Activated naive CD8-positive, alpha-beta T cell treated with anti-CD3 and anti-CD28 coated beads, Interleukin-2, amount 10 ng/mL, durations not matched to agents 7 days and 5 days (primary cell): ENCODE measurements around the gene MBTPS1. TPM values are rescaled to one million over a fixed set of nuclear protein-coding genes. Genes with fewer than 3 reads are reported as not detected.

ENCODE experiments used
- ATAC-seq: fragments of 150-1000 bp; cut with Tn5 transposase; one replicate; pipeline ENCODE4 v1.10.0; 2021; ENCODE audit warnings: low read depth, moderate library complexity
- POLR2A ChIA-PET: fragments of 350-600 bp; sonication (Branson Sonifier 250); formaldehyde crosslinking; loops from one replicate; lab custom pipeline; 2021; ENCODE audit warnings: antibody characterized with exemption; lab: Charles Lee
- DNase-seq: peaks from one replicate; pipeline ENCODE4 v3.0.0; 2021
- H3K27ac Mint-ChIP-seq: one replicate; pipeline ENCODE4 v1.8.0; 2022; ENCODE audit warnings: mild to moderate bottlenecking, mixed read lengths
- H3K27me3 Mint-ChIP-seq: one replicate; pipeline ENCODE4 v1.8.0; 2022; ENCODE audit warnings: mild to moderate bottlenecking, moderate library complexity, mixed read lengths
- H3K36me3 Mint-ChIP-seq: one replicate; pipeline ENCODE4 v1.8.0; 2021; ENCODE audit warnings: mild to moderate bottlenecking, mixed read lengths
- H3K4me1 Mint-ChIP-seq: one replicate; pipeline ENCODE4 v1.8.0; 2021; ENCODE audit warnings: mixed read lengths
- H3K4me3 Mint-ChIP-seq: one replicate; pipeline ENCODE4 v1.8.0; 2022; ENCODE audit warnings: mild to moderate bottlenecking, moderate library complexity, mixed read lengths
- H3K9me3 Mint-ChIP-seq: one replicate; pipeline ENCODE4 v1.8.0; 2021; ENCODE audit warnings: mixed read lengths
- total RNA-seq, 2 experiments: library from RNA; stranded (reverse); gene quantifications; one replicate each; pipeline ENCODE4 v1.2.3, GENCODE V29; 2021

Gene MBTPS1
- 10 to 100 TPM; 73.2 to 85.4 TPM for total RNA-seq

DNA sequence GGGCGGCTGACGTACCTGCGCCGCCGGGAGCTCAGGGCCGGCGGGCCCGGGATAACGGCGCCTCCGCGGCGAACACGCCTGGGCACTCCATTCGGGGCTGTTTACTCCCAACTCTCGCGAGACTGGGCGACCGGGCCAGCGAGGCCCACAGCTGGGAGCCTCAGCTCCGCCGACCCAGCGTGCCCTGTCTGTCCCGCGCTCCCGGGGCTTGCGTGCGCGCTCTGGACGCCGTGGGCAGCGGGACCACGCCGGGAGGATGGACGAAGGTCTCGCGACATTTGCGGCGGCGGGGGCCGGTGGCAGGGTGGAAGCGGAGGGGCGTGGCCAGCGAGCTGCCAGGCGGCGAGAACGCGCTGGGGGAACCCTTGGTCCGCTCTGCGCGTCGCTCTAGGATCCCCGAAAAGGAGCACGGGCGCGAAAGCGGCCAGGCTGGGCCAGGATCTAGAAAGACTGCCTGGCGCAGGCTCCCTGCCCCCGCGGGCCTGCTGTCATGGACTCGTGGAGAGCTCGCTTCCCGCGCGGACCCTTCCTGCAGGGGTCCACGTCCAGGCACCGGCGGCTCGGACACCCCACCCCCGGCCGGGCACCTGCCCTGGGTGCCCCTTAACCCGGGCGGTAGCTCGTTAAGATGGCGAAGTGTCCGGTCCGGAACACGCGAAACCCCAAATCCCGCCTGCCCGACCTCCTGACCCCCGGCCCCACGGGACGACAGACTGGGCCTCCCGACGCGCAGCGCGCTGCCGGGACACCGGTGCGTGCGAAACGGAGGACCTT lies at the start of gene MBTPS1:
Gene MBTPS1, minus strand, starts transcription at position 223 of the 774 bp plus-strand sequence. CDS start 15,159 bp downstream, outside the sequence.
- DNase-seq (peak; percentile 99), ATAC-seq (peak; percentile 92)
- Mint-ChIP-seq H3K9me3 (no peaks in the 10 kb centered on the region), H3K27me3 (no peaks in the 10 kb centered on the region), H3K4me3 (peak within 1 kb of the TSS; percentile 94), H3K36me3 (peaks cover 4% of the 10 kb centered on the region), H3K27ac (peak within 1 kb of the TSS; percentile 95), H3K4me1 (peaks cover 10% of the 10 kb centered on the region)
- POLR2A ChIA-PET = interaction anchor here (0.5 to 2.6 kb wide), 19 partner anchors 10 to 1292 kb away, joined by 3 to 19 read pairs (median 4); partner anchors contain the start of genes COTL1, DNAAF1, HSDL1 and TAF1C

DNA sequence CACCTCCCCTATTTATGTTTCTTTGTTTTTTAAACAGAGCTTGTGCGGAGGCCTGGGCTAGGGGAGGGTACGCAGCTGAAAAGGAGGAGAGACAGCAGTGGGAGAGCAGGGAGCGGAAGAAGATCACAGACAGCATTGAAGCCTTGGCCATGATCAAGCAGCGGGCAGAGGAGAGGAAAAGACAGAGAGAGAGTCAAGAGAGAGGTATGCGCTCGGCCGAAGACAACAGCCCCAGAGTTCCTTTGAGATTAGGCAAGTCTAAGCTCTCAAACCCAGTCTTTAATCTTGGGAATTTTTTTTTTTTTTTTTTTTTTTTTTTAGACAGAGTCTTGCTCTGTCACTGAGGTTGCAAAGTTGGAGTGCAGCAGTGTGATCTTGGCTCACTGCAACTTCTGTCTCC lies 49.0 kb upstream of the MBTPS1 start:
- Mint-ChIP-seq H3K27ac (no peak overlapping the region), H3K27me3 (peaks cover 37% of the 10 kb centered on the region), H3K9me3 (no peaks in the 10 kb centered on the region), H3K36me3 (no peaks in the 10 kb centered on the region), H3K4me1 (no peaks in the 10 kb centered on the region), H3K4me3 (no peak overlapping the region)
- no peak for DNase-seq
- POLR2A ChIA-PET = no interaction called here
- ATAC-seq = no peak

DNA sequence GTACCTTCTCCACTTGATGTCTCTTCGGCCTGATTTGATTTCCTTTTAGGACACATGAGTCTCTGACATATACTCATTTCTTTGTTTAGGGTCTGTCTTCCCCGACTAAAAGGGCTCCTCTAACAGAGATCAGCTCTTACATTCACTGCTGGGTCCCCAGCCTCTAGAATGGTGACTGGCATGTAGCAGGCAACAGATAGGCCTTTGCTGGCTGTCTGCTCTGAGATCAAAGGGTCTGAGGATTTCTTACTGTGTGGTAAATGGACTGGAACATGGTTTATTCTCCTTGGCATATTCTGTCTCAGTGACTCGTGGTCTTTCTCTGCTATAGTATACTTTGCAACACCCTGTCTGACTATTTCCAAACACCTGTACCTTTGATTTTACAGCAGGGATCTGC lies 45.1 kb upstream of the MBTPS1 start:
- no peak overlapping the region for H3K27ac Mint-ChIP-seq
- no peaks in the 10 kb centered on the region for H3K36me3 Mint-ChIP-seq
- DNase-seq (no peak), ATAC-seq (no peak)
- peaks cover 1% of the 10 kb centered on the region for H3K4me1 Mint-ChIP-seq
- H3K27me3 Mint-ChIP-seq = peaks cover 54% of the 10 kb centered on the region
- H3K4me3 Mint-ChIP-seq = no peak overlapping the region
- POLR2A ChIA-PET = interaction anchor here (0.6 kb wide), 1 partner anchor 1485 kb away, joined by 4 read pairs; no protein-coding TSS in a partner anchor
- no peaks in the 10 kb centered on the region for H3K9me3 Mint-ChIP-seq

DNA sequence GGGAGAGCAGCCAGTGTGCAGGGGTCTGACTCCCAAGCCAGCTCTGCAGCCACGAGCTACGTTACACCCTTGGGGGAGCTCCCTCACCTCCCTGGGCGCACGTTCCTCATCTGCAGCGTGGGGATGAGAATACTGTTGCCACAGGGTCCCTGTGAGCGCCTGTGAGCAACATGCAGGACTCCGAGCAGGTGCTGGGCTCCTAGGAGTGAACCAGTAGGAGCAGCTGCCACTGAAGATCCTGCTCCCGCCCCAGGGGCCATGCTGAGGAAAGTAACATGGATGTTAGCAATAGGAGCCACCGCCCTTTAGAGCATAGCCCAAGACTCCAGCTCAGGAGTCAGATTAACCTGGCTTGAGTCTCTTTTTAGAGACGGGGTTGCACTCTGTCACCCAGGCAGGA lies 44.3 kb upstream of the MBTPS1 start:
- POLR2A ChIA-PET = interaction anchor here (0.6 kb wide), 1 partner anchor 1484 kb away, joined by 4 read pairs; no protein-coding TSS in a partner anchor
- ATAC-seq (no peak), DNase-seq (no peak)
- Mint-ChIP-seq H3K27me3 (peaks cover 52% of the 10 kb centered on the region), H3K9me3 (no peaks in the 10 kb centered on the region), H3K36me3 (no peaks in the 10 kb centered on the region), H3K27ac (no peak overlapping the region), H3K4me1 (peaks cover 1% of the 10 kb centered on the region), H3K4me3 (no peak overlapping the region)

DNA sequence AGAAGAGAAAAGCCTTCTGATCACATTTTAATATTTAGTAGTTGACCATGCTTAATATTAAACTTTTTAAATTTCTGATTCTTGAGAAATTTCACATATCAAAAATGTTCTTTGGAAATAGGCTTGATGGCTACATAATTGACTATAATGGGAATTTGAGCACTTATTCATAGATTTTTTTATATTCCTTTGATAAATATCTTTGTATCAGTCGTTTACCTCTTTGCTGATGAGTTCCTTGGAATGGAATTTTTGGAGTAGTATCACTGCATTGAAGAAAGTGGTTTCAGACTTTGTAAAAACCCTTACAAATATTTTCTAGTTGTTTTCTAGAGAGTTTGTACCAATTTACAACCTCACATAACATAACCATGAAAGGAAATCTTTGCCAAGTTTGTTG lies 43.1 kb upstream of the MBTPS1 start:
- Mint-ChIP-seq H3K9me3 (no peaks in the 10 kb centered on the region), H3K27ac (no peak overlapping the region), H3K36me3 (no peaks in the 10 kb centered on the region), H3K4me1 (peaks cover 1% of the 10 kb centered on the region), H3K27me3 (peaks cover 55% of the 10 kb centered on the region), H3K4me3 (no peak overlapping the region)
- ATAC-seq (no peak), DNase-seq (no peak)
- POLR2A ChIA-PET = no interaction called here

DNA sequence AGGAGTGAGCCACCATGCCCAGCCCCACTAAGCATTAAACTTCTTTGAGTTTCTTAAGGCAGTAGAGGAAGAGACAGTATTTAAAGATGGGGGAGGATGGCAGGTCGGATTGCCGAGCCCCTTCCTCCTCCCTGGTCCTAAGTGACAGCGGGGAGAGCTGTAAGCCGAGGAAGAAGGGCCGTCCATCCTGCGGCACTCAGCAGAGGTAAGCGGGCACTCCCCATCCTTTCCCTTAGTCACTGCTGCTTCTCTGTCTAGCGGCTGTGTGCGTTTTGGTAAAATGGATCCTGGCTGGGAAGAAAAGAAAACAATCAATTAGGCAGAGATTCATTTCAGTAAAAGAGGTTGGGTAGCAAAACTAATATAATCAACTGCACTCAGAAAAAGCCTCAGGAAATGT lies 42.3 kb upstream of the MBTPS1 start:
- H3K9me3 Mint-ChIP-seq = no peaks in the 10 kb centered on the region
- POLR2A ChIA-PET = no interaction called here
- H3K36me3 Mint-ChIP-seq = no peaks in the 10 kb centered on the region
- H3K27me3 Mint-ChIP-seq = peaks cover 52% of the 10 kb centered on the region
- DNase-seq = no peak
- H3K27ac Mint-ChIP-seq = no peak overlapping the region
- H3K4me1 Mint-ChIP-seq = peaks cover 1% of the 10 kb centered on the region
- ATAC-seq = no peak
- no peak overlapping the region for H3K4me3 Mint-ChIP-seq

DNA sequence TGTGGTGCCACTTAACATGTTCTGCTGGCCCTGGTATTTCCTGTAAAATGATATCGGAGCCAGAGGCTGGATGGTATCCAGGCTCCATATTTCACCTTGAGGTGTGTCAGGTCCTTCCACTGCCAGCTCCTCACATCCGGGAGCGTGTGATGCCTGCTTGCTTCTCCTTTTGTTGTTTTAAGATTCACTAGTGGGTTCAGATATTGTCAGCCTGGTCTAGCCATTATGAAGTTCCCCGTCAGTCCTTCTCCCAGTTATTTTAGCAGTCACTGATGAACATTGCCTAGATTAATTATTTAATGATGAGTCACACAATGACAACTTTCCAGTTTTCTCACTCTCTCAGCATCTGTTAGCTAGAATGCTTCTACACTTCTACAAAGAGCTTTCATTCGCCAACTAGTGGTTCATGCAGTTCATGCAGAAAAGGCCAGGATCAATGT lies 39.6 kb upstream of the MBTPS1 start:
- POLR2A ChIA-PET = no interaction called here
- H3K27me3 Mint-ChIP-seq = peaks cover 37% of the 10 kb centered on the region
- ATAC-seq (no peak), DNase-seq (no peak)
- H3K9me3 Mint-ChIP-seq = no peaks in the 10 kb centered on the region
- H3K4me3 Mint-ChIP-seq = no peak overlapping the region
- H3K27ac Mint-ChIP-seq = no peak overlapping the region
- no peaks in the 10 kb centered on the region for H3K36me3 Mint-ChIP-seq
- H3K4me1 Mint-ChIP-seq = peaks cover 1% of the 10 kb centered on the region

DNA sequence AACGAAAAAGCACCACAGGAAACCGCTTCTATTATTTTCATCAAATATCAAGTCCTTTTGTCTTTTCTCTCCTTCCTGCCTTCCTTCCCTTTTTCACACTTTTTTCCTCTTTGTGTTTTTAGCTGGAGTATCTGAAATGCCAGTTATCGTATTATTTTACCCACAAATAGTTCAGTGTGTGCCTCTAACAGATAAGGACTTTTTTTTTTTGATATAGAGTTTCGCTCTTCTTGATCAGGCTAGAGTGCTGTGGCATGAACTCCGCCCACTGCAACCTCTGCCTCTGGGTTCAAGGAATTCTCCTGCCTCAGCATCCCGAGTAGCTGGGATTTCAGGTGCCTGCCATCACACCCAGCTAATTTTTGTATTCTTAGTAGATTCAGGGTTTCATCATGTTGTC lies 39.0 kb upstream of the MBTPS1 start:
- peaks cover 1% of the 10 kb centered on the region for H3K4me1 Mint-ChIP-seq

DNA sequence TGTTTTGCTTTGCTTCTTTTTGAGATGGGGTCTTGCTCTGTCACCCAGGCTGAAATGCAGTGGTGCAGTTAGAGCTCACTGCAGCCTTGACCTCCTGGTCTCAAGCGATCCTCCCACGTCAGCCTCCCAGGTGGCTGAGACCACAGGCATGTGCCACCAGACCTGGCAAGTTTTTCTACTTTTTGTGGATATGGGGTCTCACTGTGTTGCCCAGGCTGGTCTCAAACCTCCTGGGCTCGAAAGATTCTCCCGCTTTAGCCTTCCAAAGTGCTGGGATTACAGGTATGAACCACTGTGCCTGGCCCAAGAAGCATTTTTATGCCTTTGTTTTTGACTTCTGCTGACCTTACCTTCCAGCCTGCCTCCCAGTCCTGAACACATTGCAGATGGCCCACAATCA lies 38.5 kb upstream of the MBTPS1 start:
- POLR2A ChIA-PET = no interaction called here
- H3K36me3 Mint-ChIP-seq = no peaks in the 10 kb centered on the region

More for the DNA sequence above, 39.0 kb upstream of the MBTPS1 start:
- POLR2A ChIA-PET = no interaction called here
- no peak for ATAC-seq
- Mint-ChIP-seq H3K4me3 (no peak overlapping the region), H3K27ac (no peak overlapping the region), H3K9me3 (no peaks in the 10 kb centered on the region), H3K36me3 (no peaks in the 10 kb centered on the region), H3K27me3 (peaks cover 36% of the 10 kb centered on the region)
- no peak for DNase-seq

DNA sequence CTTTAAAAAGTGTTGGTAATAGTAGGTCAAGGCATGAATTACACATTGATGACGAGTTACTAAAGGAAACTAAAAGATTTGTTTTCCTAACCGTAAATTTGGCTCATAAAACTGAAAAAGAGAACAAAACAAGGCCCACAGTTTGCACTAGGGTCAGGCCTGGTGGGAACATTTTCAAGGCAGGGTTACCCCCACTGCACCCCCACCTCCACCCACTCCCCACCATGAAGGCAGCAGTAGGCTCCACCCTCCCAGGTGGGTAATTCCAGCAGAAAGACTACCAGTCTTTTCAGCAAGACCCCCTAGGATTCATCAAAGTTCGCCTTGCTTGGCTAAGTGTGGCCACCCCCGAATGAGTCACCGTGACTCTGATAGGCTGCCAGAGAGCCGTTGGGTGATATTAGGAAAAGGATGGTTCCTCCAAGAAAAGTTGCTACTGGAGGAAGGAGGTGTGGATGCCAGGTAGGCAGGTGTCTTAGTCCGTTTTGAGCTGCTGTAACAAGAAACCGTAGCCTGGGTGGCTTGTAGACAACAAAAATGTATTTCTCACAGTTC lies 37.0 kb upstream of the MBTPS1 start:
- Mint-ChIP-seq H3K27ac (no peak overlapping the region), H3K36me3 (no peaks in the 10 kb centered on the region), H3K27me3 (peaks cover 26% of the 10 kb centered on the region), H3K4me1 (no peaks in the 10 kb centered on the region), H3K9me3 (no peaks in the 10 kb centered on the region), H3K4me3 (no peak overlapping the region)
- POLR2A ChIA-PET = no interaction called here
- DNase-seq = no peak
- ATAC-seq = no peak

More for the DNA sequence above, 38.5 kb upstream of the MBTPS1 start:
- Mint-ChIP-seq H3K4me1 (peaks cover 1% of the 10 kb centered on the region), H3K27me3 (peaks cover 32% of the 10 kb centered on the region), H3K4me3 (no peak overlapping the region), H3K9me3 (no peaks in the 10 kb centered on the region), H3K27ac (no peak overlapping the region)
- DNase-seq = no peak
- ATAC-seq = no peak

DNA sequence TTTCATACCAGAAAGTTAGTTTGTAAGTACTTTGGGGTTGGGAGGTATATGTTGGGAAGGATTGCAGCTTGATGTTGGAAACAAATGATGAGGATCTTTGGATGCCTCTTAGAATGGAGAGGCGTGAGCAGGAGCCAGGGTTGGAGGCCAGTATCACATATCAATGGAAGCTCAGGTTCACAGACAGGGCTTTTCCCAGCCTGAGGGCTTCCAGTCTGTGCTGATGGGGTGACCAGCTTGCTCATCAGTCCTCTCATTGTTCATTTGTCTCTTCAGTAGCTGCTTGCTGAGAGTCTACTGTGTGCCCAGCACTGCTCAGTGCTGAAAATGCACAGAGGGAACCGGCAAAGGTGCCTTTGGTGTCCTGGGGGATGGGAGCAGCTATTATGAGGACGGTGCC lies 34.2 kb upstream of the MBTPS1 start:
- DNase-seq = no peak
- Mint-ChIP-seq H3K4me3 (no peak overlapping the region), H3K9me3 (no peaks in the 10 kb centered on the region), H3K27me3 (peaks cover 17% of the 10 kb centered on the region), H3K4me1 (no peaks in the 10 kb centered on the region), H3K36me3 (no peaks in the 10 kb centered on the region), H3K27ac (no peak overlapping the region)
- POLR2A ChIA-PET = no interaction called here
- ATAC-seq = no peak

DNA sequence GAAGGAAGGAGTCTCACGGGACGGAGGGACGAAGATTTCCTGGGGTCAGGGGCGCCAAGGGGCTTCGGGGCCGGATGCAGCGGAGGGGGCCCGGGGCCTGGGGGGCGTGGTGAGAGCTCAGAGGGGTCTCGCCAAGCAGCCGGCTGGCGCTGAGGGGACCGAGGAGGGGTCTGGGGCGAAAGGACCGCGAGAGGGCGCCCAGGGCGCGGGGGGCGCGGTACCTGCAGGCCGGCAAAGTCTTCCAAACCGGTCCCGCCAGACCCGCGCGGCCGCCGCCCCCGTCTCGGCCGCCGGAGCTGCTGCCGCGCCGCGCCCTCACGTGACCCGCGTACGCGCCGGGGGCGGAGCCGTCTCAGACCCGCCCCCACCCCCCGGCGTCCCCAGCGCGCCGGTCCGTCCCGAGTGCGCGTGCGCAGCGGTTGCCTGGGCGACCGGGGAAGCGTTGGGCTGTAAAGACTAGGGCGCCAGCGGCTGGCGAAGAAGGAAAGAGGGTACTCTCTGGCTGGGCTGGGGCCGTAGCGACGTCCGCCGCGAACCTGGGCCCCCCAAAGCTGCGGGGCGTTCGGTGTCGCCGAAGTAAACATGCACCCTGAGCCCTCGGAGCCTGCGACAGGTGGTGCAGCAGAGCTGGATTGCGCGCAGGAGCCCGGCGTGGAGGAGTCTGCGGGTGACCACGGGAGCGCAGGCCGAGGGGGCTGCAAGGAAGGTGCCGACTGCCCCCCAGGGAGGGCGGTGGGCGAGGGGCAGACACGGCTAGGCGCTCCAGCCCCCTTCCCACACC lies 28.3 kb upstream of the MBTPS1 start, which contains the start of the genes DNAAF1 and HSDL1:
Gene DNAAF1, plus strand, starts transcription at position 450 of the 781 bp plus-strand sequence. Its CDS starts 133 bp downstream, at position 583.
Gene HSDL1, minus strand, starts transcription at position 319 of the 781 bp plus-strand sequence. CDS start 13,856 bp downstream, outside the sequence.
- POLR2A ChIA-PET = interaction anchor here (0.7 to 2.6 kb wide), 2 partner anchors 28 to 33 kb away, joined by 3 to 16 read pairs; partner anchors contain the start of gene MBTPS1
- peaks cover 5% of the 10 kb centered on the region for H3K4me1 Mint-ChIP-seq
- ATAC-seq (peak; percentile 83), DNase-seq (peak; percentile 99)
- H3K36me3 Mint-ChIP-seq = no peaks in the 10 kb centered on the region
- peaks cover 6% of the 10 kb centered on the region for H3K27me3 Mint-ChIP-seq
- H3K9me3 Mint-ChIP-seq = no peaks in the 10 kb centered on the region
- H3K4me3 Mint-ChIP-seq = peak within 1 kb of the TSS; percentile 95
- peak within 1 kb of the TSS; percentile 80 for H3K27ac Mint-ChIP-seq
